Panc1 (cell line): ENCODE results near the gene PCBD2.

Source experiments
- POLR2AphosphoS5 ChIP-seq: IDR thresholded peaks from 2 replicates; pipeline ENCODE4 v1.6.1; 2012; ENCODE audit warnings: mild to moderate bottlenecking, low read depth, low read length, moderate library complexity
- REST ChIP-seq, 2 experiments: IDR thresholded peaks; 2 replicates each; pipeline ENCODE4 v1.6.1; 2011 to 2012; ENCODE audit warnings: low read depth in 2 of 2, control low read depth in 1 of 2, low read length in 1 of 2, mild to moderate bottlenecking in 1 of 2, moderate library complexity in 1 of 2; ENCODE audit not compliant: insufficient read depth in 1 of 2
- SIN3A ChIP-seq: IDR thresholded peaks from 2 replicates; pipeline ENCODE4 v1.6.1; 2012; ENCODE audit warnings: low read depth, mild to moderate bottlenecking, low read length, moderate library complexity, borderline replicate concordance; ENCODE audit not compliant: insufficient read depth
- TCF7L2 ChIP-seq: IDR thresholded peaks from 2 replicates; pipeline ENCODE4 v1.6.1; 2011; ENCODE audit warnings: mild to moderate bottlenecking, low read depth, low read length, inconsistent platforms
- TF ChIP-seq, protein P1 (sequence below): fragments of 450-650 bp; IDR thresholded peaks from 2 replicates; pipeline ENCODE4 v1.5.1; 2017; ENCODE audit warnings: mild to moderate bottlenecking

- TF ChIP-seq, protein P1, sequence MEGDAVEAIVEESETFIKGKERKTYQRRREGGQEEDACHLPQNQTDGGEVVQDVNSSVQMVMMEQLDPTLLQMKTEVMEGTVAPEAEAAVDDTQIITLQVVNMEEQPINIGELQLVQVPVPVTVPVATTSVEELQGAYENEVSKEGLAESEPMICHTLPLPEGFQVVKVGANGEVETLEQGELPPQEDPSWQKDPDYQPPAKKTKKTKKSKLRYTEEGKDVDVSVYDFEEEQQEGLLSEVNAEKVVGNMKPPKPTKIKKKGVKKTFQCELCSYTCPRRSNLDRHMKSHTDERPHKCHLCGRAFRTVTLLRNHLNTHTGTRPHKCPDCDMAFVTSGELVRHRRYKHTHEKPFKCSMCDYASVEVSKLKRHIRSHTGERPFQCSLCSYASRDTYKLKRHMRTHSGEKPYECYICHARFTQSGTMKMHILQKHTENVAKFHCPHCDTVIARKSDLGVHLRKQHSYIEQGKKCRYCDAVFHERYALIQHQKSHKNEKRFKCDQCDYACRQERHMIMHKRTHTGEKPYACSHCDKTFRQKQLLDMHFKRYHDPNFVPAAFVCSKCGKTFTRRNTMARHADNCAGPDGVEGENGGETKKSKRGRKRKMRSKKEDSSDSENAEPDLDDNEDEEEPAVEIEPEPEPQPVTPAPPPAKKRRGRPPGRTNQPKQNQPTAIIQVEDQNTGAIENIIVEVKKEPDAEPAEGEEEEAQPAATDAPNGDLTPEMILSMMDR: no peak
- no peak for TF ChIP-seq POLR2AphosphoS5
- TF ChIP-seq SIN3A: no peak
- no peak for TF ChIP-seq REST (IDR thresholded peaks at IDR 0.05; ENCODE audit: insufficient read depth in 1 of 2, low read depth in 2 of 2, low read length in 1 of 2)
- TF ChIP-seq TCF7L2: no peak
Observed at GRCh38 chr5:134967607-134968006, 62.7 kb downstream of the PCBD2 start, which contains the start of gene CATSPER3.
